WTC11 (cell line): ENCODE data around the gene XPO6.

Experiments
- NFE2L1 ChIP-seq: sonication (generic); formaldehyde crosslinking; IDR thresholded peaks from 2 replicates; pipeline ENCODE4 v1.8.1; 2023; ENCODE audit warnings: missing genetic modification reagents
- NR2C2 ChIP-seq: sonication (generic); formaldehyde crosslinking; IDR thresholded peaks from 2 replicates; pipeline ENCODE4 v1.8.0; 2022; ENCODE audit warnings: mild to moderate bottlenecking, missing genetic modification reagents
- NR3C1 ChIP-seq: sonication (generic); formaldehyde crosslinking; conservative IDR thresholded peaks from 2 replicates; pipeline ENCODE4 v1.8.1; 2023; ENCODE audit warnings: low read depth, mild to moderate bottlenecking, missing genetic modification reagents
- TCF7 ChIP-seq: sonication (generic); formaldehyde crosslinking; IDR thresholded peaks from 2 replicates; pipeline ENCODE4 v1.8.0; 2022; ENCODE audit warnings: mild to moderate bottlenecking, low read depth, missing genetic modification reagents, moderate library complexity
- TF ChIP-seq, protein P1 (sequence below): sonication (generic); formaldehyde crosslinking; IDR thresholded peaks from 2 replicates; pipeline ENCODE4 v1.8.1; 2022; ENCODE audit warnings: missing genetic modification reagents, borderline replicate concordance
- TF ChIP-seq, protein P2 (sequence below): fragments of 200-600 bp; IDR thresholded peaks from 2 replicates; pipeline ENCODE4 v1.8.0; 2022; ENCODE audit warnings: antibody characterized with exemption
- TF ChIP-seq, protein P3 (sequence below): sonication (generic); formaldehyde crosslinking; IDR thresholded peaks from 2 replicates; pipeline ENCODE4 v1.8.0; 2022; ENCODE audit warnings: mild to moderate bottlenecking, missing genetic modification reagents

DNA sequence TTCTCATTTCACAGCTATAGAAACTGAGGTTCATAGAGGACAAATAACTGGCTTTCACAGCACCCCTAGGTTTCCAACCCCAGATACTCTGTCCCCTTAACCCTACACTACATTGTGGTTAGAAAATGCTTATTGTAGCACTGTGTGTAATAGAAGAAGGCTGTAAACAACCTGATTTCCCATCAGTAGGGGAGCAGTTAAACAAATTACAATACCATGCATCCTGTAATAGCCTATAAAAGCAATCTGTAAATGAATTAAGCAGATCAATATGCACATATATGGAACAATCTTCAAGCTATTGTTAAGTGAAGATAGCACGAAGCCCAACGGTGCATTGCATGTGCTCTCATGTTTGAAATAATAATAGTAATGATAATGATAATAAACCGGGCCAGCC, 39.2 kb upstream of the XPO6 start:
- TF ChIP-seq, protein P1, sequence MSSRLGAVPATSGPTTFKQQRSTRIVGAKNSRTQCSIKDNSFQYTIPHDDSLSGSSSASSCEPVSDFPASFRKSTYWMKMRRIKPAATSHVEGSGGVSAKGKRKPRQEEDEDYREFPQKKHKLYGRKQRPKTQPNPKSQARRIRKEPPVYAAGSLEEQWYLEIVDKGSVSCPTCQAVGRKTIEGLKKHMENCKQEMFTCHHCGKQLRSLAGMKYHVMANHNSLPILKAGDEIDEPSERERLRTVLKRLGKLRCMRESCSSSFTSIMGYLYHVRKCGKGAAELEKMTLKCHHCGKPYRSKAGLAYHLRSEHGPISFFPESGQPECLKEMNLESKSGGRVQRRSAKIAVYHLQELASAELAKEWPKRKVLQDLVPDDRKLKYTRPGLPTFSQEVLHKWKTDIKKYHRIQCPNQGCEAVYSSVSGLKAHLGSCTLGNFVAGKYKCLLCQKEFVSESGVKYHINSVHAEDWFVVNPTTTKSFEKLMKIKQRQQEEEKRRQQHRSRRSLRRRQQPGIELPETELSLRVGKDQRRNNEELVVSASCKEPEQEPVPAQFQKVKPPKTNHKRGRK, result no peak
- TF ChIP-seq, protein P2, sequence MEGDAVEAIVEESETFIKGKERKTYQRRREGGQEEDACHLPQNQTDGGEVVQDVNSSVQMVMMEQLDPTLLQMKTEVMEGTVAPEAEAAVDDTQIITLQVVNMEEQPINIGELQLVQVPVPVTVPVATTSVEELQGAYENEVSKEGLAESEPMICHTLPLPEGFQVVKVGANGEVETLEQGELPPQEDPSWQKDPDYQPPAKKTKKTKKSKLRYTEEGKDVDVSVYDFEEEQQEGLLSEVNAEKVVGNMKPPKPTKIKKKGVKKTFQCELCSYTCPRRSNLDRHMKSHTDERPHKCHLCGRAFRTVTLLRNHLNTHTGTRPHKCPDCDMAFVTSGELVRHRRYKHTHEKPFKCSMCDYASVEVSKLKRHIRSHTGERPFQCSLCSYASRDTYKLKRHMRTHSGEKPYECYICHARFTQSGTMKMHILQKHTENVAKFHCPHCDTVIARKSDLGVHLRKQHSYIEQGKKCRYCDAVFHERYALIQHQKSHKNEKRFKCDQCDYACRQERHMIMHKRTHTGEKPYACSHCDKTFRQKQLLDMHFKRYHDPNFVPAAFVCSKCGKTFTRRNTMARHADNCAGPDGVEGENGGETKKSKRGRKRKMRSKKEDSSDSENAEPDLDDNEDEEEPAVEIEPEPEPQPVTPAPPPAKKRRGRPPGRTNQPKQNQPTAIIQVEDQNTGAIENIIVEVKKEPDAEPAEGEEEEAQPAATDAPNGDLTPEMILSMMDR, result no peak
- no peak for TF ChIP-seq NFE2L1 (CRISPR knock-in tag)
- no peak for TF ChIP-seq TCF7
- no peak for TF ChIP-seq NR2C2 (CRISPR knock-in tag)
- TF ChIP-seq NR3C1 (CRISPR knock-in tag), result no peak
- TF ChIP-seq, protein P3, sequence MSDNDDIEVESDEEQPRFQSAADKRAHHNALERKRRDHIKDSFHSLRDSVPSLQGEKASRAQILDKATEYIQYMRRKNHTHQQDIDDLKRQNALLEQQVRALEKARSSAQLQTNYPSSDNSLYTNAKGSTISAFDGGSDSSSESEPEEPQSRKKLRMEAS (CRISPR knock-in tag), result no peak
